BE2C (cell line): ENCODE results near the gene HABP2.

Source experiments
- DNase-seq: peaks from one replicate; pipeline ENCODE4 v3.0.0-alpha.2; 2020
- H3K27me3 ChIP-seq: fragments of 250-450 bp; sonication (Bioruptor Pico); 2 replicates; pipeline ENCODE4 v1.5.1; 2020; ENCODE audit warnings: mild to moderate bottlenecking
- H3K36me3 ChIP-seq: fragments of 250-450 bp; sonication (Bioruptor Pico); 2 replicates; pipeline ENCODE4 v1.5.1; 2020; ENCODE audit warnings: mild to moderate bottlenecking
- H3K4me1 ChIP-seq: fragments of 250-450 bp; sonication (Bioruptor Pico); 2 replicates; pipeline ENCODE4 v1.5.1; 2020
- H3K4me3 ChIP-seq: 2 replicates; pipeline ENCODE4 v1.5.1; 2011; ENCODE audit warnings: low read depth, low read length
- H3K9me3 ChIP-seq: fragments of 250-450 bp; sonication (Bioruptor Pico); 2 replicates; pipeline ENCODE4 v1.5.1; 2020
- CTCF ChIP-seq: IDR thresholded peaks from 2 replicates; pipeline ENCODE4 v1.5.1; 2012; ENCODE audit warnings: mild to moderate bottlenecking, low read depth, low read length

HABP2 gene

DNA sequence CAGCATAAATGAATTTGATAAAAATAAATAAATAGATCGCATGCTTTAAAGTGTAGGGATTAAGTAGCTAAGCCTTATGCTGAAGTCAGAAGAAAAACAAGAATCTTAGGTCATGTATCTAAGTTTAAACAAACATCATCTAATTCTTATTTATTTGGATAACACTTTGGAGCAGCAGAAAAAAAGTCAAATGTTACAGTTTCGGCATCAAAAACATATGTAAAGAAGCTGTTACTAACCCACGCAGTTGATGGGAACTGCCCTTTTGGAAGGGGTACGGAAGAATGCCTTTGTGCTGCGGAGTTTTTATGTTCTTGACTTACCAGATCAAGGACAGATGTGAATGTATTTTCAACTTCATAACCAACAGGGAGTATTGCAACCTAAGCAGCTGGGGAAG is 37.3 kb upstream of the HABP2 start:
- H3K36me3 ChIP-seq: no peaks in the 10 kb centered on the region
- H3K4me1 ChIP-seq: peaks cover 3% of the 10 kb centered on the region; the same call in 1 of the 2 replicates
- no peak for DNase-seq
- TF ChIP-seq CTCF: no peak
- no peaks in the 10 kb centered on the region; the same call in 1 of the 2 replicates for H3K9me3 ChIP-seq
- H3K27me3 ChIP-seq: no peaks in the 10 kb centered on the region
- H3K4me3 ChIP-seq: no peak overlapping the region

DNA sequence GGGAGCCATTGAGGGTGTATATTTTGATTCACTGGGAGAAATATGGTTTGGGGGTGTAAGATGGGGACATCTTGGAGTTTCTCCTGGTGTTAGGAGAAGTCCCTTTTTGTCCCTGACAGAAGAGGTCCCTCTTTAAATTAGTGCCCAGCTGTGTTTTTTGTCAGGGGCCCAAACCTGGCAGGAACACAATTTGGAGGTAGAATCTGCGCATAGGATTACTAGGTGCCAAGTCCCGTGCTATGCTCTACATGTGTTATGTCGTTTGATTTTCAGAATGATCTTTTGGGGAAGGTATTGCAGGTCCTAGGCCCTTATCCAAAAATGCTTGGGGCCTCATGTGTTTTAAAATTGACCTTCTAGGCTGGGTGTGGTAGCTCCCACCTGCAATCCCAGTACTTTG is 36.8 kb upstream of the HABP2 start:
- no peak overlapping the region for H3K4me3 ChIP-seq
- no peak for DNase-seq
- TF ChIP-seq CTCF: no peak
- H3K4me1 ChIP-seq: peaks cover 3% of the 10 kb centered on the region; the same call in 1 of the 2 replicates
- H3K9me3 ChIP-seq: no peaks in the 10 kb centered on the region; the same call in 1 of the 2 replicates
- no peaks in the 10 kb centered on the region for H3K36me3 ChIP-seq
- H3K27me3 ChIP-seq: no peaks in the 10 kb centered on the region

GRCh38 chr10:113517165-113517900 is 35.5 kb upstream of the HABP2 start:
- TF ChIP-seq CTCF: no peak
- Histone ChIP-seq H3K36me3 (no peaks in the 10 kb centered on the region), H3K27me3 (no peaks in the 10 kb centered on the region), H3K4me3 (no peak overlapping the region), H3K4me1 (peaks cover 3% of the 10 kb centered on the region; the same call in 1 of the 2 replicates), H3K9me3 (no peaks in the 10 kb centered on the region)
- DNase-seq: no peak

DNA sequence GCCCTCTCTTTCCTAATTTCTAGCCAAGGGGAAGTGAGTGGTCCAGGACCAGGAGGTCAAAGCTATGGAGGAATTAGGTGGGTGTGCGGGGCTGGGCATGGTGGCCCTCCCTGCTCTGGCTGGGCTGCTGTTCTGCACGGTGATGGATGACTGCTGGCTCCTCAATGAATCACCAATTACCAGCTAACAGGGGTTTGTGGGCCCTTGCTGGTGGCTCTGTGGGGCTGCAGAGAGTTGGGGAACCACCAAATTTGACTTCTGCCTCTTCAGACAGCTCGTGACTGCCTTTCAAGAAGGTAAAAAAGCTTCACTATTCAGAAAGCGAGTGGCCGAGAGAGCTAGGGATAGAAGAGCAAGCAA is 35.0 kb upstream of the HABP2 start:
- Histone ChIP-seq H3K27me3 (no peaks in the 10 kb centered on the region), H3K36me3 (no peaks in the 10 kb centered on the region), H3K4me1 (peaks cover 3% of the 10 kb centered on the region; the same call in 1 of the 2 replicates), H3K4me3 (no peak overlapping the region), H3K9me3 (no peaks in the 10 kb centered on the region)
- TF ChIP-seq CTCF: no peak
- no peak for DNase-seq

- Histone ChIP-seq H3K4me1 (peaks cover 3% of the 10 kb centered on the region; the same call in 1 of the 2 replicates), H3K4me3 (no peak overlapping the region), H3K27me3 (no peaks in the 10 kb centered on the region), H3K9me3 (no peaks in the 10 kb centered on the region), H3K36me3 (no peaks in the 10 kb centered on the region)
- no peak for TF ChIP-seq CTCF
- DNase-seq: no peak
Observed at GRCh38 chr10:113518415-113518814, 34.4 kb upstream of the HABP2 start.

DNA sequence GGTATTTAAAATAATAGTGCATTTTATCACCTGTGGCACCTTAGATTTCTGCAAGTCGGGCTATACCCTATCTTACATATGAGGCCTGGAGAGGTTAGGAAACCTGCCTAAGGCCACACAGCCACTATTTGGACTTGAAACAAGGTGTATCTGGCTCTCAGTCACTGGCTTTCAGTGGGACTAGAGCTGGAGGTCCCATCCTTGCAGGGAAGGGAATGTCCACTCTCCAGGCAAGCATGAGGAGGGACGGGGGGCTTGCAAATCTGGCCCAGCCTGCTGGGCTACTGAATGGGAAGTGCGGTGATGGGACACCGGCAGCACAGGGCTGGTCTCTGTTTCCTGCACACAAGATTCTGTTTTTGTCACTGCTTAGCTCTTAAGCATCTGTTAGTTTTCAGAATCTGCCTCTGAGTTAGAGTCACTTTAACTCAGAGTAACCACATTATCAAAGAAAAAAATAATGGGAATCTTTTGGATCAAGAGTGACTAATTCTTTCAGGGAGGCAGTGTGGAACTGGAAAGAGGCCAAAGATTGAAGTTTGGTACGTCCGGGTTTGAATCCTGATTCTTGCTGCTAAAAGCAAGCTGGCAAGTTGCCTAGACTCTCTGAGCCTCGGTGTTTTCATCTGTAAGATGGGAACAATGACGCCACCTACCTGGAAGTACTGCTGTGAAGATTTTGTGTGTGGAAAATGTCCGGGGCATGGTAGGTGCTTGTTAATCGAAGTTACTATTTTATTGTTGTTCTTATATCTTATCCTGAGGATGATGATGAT is 33.8 kb upstream of the HABP2 start:
- no peak for DNase-seq
- no peaks in the 10 kb centered on the region for H3K36me3 ChIP-seq
- peaks cover 3% of the 10 kb centered on the region; the same call in 1 of the 2 replicates for H3K4me1 ChIP-seq
- H3K4me3 ChIP-seq: no peak overlapping the region
- H3K9me3 ChIP-seq: no peaks in the 10 kb centered on the region
- TF ChIP-seq CTCF: no peak
- no peaks in the 10 kb centered on the region for H3K27me3 ChIP-seq
